Ovary (tissue), 9 donors: ENCODE results near the gene APOBEC4. TPM values are rescaled to one million over a fixed set of nuclear protein-coding genes. Genes with fewer than 3 reads are reported as not detected.

Source experiments
- DNase-seq, 5 donors: peaks; one replicate each; pipeline ENCODE4 v3.0.0-alpha.2; 2019 to 2020
- H3K27ac ChIP-seq, 2 donors: fragments of 200-600 bp; one replicate each; pipeline versions ENCODE4 v1.5.1 to v1.8.0; 2019 to 2022
- H3K27me3 ChIP-seq: fragments of 200-600 bp; one replicate; pipeline ENCODE4 v1.8.0; 2022
- H3K36me3 ChIP-seq: fragments of 200-600 bp; sonication (generic); one replicate; pipeline ENCODE4 v1.5.1; 2019
- H3K4me1 ChIP-seq: one replicate; pipeline ENCODE4 v1.8.1; 2013; ENCODE audit warnings: mild to moderate bottlenecking, moderate library complexity; ENCODE audit not compliant: insufficient read depth
- H3K4me3 ChIP-seq: fragments of 200-600 bp; sonication (generic); one replicate; pipeline ENCODE4 v1.5.1; 2017
- H3K9me3 ChIP-seq, 2 donors: fragments of 200-600 bp in 1 of 2; sonication (generic) in 1 of 2; one replicate each; pipeline versions ENCODE4 v1.5.1 to v1.8.1; 2013 to 2019; ENCODE audit warnings: mild to moderate bottlenecking in 1 of 2, moderate library complexity in 1 of 2
- CTCF ChIP-seq, 3 donors: fragments of 450-650 bp in 2 of 3; fragments of 200-600 bp in 1 of 3; IDR thresholded peaks; one replicate each; pipeline versions ENCODE4 v1.5.1 to v1.8.0; 2016 to 2022; ENCODE audit warnings: antibody characterized with exemption in 3 of 3, mild to moderate bottlenecking in 1 of 3
- EP300 ChIP-seq: sonication (generic); formaldehyde crosslinking; IDR thresholded peaks from one replicate; pipeline ENCODE4 v1.6.1; 2017; ENCODE audit warnings: antibody characterized with exemption
- POLR2A ChIP-seq: fragments of 450-650 bp; IDR thresholded peaks from one replicate; pipeline ENCODE4 v1.6.1; 2017; ENCODE audit warnings: antibody characterized with exemption, mild to moderate bottlenecking, moderate library complexity
- WGBS, 3 donors: extraction: QIAGEN DNeasy Blood & Tissue Kit in 1 of 3; methylation state at CpG; one replicate each; pipeline versions ENCODE4 v1.1.5 to v1.1.7; 2013 to 2017; 5-methylcytosine and 5-hydroxymethylcytosine counted together
- intact Hi-C, 4 donors: fragments of 100-400 bp; cut with DNase I; formaldehyde crosslinking; loops; one replicate each; pipeline versions ENCODE4 v1.11.0 to v1.15.1; 2022 to 2023
- polyA plus RNA-seq, 2 donors: library from polyadenylated mRNA; stranded (reverse); fragments of 200-250 nt in 1 of 2; fragments of 350-450 nt in 1 of 2; fragmentation: Illumina TruSeq in 1 of 2; extraction: RNeasy Lipid Tissue Mini Kit (QIAGEN cat#74804) in 1 of 2; gene quantifications; one replicate each; pipeline ENCODE4 v1.2.3, GENCODE V29; 2013 to 2014
- total RNA-seq, 7 donors: library from RNA; depleted of rRNA in 2 of 7; stranded (reverse); fragments of >200 nt in 2 of 7; fragmentation: NEBNext Ultra II Directional in 3 of 7; extraction: Animal tissue kit (Norgen Biotek cat#: 25700) in 3 of 7; gene quantifications; one replicate each; pipeline versions ENCODE4 v1.1.0 to v1.2.4, GENCODE V29; 2016 to 2023
- donor health status: DM: no; HTN: no; CAD: no; lungs with moderate emphysema.
- donor health status: DM: no; HTN: no; CAD: no.
- donor health status: Bipolar disorder and iron deficiency.
- donor health status: DM: yes; HTN: yes; CAD: no.
- donor health status: DM: no; HTN: no; CAD: no.
- donor health status: DM: yes; HTN: yes; CAD: no.

Gene APOBEC4
- total and polyA plus RNA-seq, 9 donors = 0.12 to 2.0 (median 0.46) TPM; not detected in 5

GRCh38 chr1:183597656-183598347, 55.3 kb downstream of the APOBEC4 start:
- 24 to 35% (median 31%) methylated on average over 5 of the region's 5 CpGs for WGBS, 3 donors
- peak overlapping the region in 1 of 2 donors; percentile 50 for H3K27ac ChIP-seq
- intact Hi-C loops = no loop called here
- peaks cover 2% of the 10 kb centered on the region for H3K4me1 ChIP-seq
- TF ChIP-seq POLR2A = no peak
- no peak for TF ChIP-seq EP300
- TF ChIP-seq CTCF (IDR thresholded peaks at IDR 0.05) = no peak
- no peak for DNase-seq
- no peaks in the 10 kb centered on the region for H3K27me3 ChIP-seq
- H3K9me3 ChIP-seq = no peaks in the 10 kb centered on the region
- H3K36me3 ChIP-seq = no peaks in the 10 kb centered on the region
- H3K4me3 ChIP-seq = no peak overlapping the region

GRCh38 chr1:183596500-183596899, 56.6 kb downstream of the APOBEC4 start:
- DNase-seq = no peak
- H3K9me3 ChIP-seq = no peaks in the 10 kb centered on the region
- no peak overlapping the region for H3K27ac ChIP-seq
- no peaks in the 10 kb centered on the region for H3K27me3 ChIP-seq
- no peak overlapping the region for H3K4me3 ChIP-seq
- H3K4me1 ChIP-seq = peaks cover 2% of the 10 kb centered on the region
- intact Hi-C loops = no loop called here
- no peaks in the 10 kb centered on the region for H3K36me3 ChIP-seq
- TF ChIP-seq EP300 (no peak), CTCF (IDR thresholded peaks at IDR 0.05) (no peak)
- WGBS, 3 donors = 88 to 92% (median 88%) methylated on average over 5 of the region's 5 CpGs

Other genes starting within 250 kb of the APOBEC4 start
- gene NMNAT2, start 234.9 kb downstream of the APOBEC4 start, total RNA-seq = 1 to 10 TPM in 2 of 7 donors, under 1 TPM in 4, not detected in 1; 0.24 to 2.5 (median 0.77) TPM
- gene NMNAT2, start 234.9 kb downstream of the APOBEC4 start, polyA plus RNA-seq = 1 to 10 TPM in 1 of 2 donors, under 1 TPM in 1; 0.67 to 2.0 TPM
- 10 to 100 TPM; 23.7 to 65.3 (median 47.2) TPM for gene SMG7, start 180.8 kb downstream of the APOBEC4 start, total RNA-seq
- 10 to 100 TPM; 21.8 to 63.3 TPM for gene SMG7, start 180.8 kb downstream of the APOBEC4 start, polyA plus RNA-seq
- gene NCF2, start 62.9 kb downstream of the APOBEC4 start, total RNA-seq = 10 to 100 TPM in 1 of 7 donors, 1 to 10 TPM in 6; 1.9 to 11.7 (median 3.2) TPM
- gene NCF2, start 62.9 kb downstream of the APOBEC4 start, polyA plus RNA-seq = 10 to 100 TPM in 1 of 2 donors, 1 to 10 TPM in 1; 2.5 to 15.9 TPM
- gene ARPC5, start 17.5 kb downstream of the APOBEC4 start, total RNA-seq = 10 to 100 TPM; 41.8 to 84.6 (median 61.4) TPM
- gene ARPC5, start 17.5 kb downstream of the APOBEC4 start, polyA plus RNA-seq = 100 to 1,000 TPM in 1 of 2 donors, 10 to 100 TPM in 1; 64.1 to 104 TPM
- gene RGL1, start 151.8 kb upstream of the APOBEC4 start, total RNA-seq = 10 to 100 TPM; 14.3 to 61.6 (median 25.7) TPM
- gene RGL1, start 151.8 kb upstream of the APOBEC4 start, polyA plus RNA-seq = 10 to 100 TPM; 19.5 to 54.2 TPM